ENCODE data around the gene KAT6B. TPM values are rescaled to one million over a fixed set of nuclear protein-coding genes. Genes with fewer than 3 reads are reported as not detected.

KAT6B gene
- total RNA-seq, 1 donor from 2014 or later: 56.2 TPM

DNA sequence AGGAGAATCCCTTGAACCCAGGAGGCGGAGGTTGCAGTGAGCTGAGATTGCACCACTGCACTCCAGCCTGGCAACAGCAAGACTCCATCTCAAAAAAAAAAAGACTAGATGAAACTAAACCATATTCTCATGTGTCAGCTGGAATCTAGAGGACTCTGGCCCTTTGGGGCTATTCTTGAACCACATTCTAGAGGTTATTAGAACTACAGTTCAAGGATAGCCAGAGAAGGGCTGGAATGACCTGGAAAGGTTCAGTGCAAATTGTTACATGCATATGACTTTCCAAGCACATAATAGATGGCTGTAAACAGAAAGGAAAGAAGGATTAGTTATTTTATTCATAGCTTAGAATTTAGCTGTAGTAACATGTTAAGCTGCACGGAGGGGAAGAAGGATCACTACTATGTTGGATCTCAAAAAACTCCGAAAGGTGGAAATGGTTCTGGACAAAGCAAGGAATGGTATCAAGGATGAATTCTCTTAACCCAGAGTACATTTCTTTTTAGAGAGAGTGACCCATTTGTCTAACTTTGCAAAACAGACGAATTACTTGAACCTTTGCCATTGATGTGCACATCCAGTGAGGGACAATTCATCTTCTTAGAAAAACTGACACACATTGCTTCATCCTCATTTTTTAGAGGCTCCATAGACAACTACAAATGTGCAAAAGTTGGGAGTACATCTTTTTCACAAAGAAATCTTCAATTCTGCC lies 161.1 kb downstream of the KAT6B start:
- DNase-seq (ENCODE audit: low spot score): no peak

DNA sequence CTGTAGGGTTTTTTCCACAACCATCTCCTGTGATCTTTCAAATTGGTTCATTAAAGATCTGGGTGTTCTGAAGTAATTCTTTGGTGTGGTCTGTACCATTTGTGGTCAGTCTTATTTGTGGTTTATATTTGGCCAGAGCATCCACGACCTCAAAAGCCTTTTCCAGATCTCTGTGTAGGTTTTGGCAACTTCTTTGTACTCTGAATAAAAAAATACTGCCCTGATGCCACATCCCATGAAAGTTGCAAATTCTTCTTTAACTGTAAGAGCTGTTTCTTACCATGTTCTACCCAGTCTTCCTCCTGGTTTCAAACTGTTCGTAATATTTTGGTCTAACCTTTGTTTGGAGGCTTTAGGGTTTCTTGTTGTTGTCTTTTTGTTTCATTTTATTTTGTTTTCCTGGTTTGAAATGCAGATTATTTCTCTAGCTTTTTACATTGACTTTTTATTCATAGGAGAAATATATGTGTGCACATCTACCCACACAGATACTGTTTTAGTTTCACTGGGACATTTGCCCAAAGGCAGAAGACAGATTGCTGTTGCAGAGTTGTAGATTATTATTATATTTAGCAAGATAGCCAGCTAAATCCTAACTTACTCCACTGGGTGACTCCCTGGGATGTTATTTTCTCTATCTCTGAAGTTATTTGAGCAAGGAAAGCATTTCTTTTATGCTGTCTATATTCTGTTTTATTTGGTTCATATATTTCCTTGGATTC lies 161.8 kb downstream of the KAT6B start:
- no peak for DNase-seq (ENCODE audit: low spot score)

DNA sequence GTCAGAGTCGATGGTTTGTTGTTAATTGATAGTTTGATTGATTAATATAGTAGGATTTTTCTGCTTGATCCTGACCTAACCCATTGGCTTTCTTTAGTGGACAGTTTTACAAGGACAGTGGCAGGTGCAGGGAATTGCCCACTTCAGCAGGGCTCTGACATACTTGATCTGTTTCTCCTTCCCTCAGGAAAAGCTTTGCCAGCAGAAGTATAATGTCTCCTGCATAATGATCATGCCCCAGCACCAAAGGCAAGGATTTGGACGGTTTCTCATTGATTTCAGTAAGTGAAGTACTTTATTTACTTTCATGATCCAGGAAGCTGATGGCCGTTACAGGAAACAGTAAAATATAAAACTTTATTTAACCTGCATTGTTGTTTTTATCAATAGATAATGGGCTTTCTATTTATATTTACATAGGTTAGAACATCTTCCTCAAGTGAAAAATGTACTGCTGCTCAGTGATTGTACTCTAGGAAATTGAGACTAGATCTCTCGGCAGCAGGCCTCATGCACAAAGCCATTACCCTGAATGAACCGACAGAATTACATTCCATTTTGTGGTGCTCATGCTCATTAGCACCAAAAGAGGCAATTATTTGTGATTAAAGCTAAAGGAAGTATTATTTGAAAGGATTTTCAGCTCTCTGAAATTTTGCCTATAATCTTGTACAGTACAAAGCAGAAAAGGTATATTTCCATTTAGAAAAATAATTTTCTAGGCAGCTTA lies 162.6 kb downstream of the KAT6B start:
- no peak for DNase-seq (ENCODE audit: low spot score)

DNA sequence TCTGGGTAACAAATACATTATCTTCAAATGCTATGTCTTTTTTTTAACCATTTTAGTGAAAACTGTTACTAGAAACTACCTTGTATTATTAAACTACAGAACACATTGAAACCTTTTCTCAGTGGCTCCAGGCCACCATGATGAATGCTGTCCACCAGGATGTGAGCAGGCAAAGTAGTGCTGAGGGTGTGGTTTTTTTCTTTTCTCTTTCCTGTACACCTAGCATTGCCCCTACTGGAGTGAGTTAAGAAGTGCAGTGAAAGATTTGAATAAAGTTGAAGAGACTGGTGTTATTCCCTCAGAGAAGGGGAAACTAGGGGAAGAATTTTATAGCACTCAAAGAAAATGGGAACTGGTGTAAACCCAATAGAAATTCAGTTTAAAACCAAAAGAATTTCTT lies 165.0 kb downstream of the KAT6B start:
- DNase-seq (ENCODE audit: low spot score): no peak

DNA sequence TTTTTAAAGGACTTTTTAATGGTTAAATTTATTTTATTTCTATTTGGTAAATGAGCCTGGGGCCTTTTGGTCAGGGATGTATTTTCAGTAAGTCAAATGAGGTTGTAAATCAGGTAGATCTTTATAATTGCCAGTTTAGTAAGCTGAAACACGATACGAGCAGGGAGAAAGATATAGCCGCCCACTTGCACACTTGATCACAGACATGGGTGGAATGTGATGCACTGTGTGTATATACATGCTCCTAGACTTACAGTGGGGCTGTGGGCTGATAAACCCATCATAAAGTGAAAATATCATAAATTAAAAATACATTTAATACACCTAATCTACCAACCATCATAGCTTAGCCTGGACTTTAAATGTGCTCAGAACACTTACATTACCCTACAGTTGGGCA lies 165.7 kb downstream of the KAT6B start:
- DNase-seq (ENCODE audit: low spot score): no peak

DNA sequence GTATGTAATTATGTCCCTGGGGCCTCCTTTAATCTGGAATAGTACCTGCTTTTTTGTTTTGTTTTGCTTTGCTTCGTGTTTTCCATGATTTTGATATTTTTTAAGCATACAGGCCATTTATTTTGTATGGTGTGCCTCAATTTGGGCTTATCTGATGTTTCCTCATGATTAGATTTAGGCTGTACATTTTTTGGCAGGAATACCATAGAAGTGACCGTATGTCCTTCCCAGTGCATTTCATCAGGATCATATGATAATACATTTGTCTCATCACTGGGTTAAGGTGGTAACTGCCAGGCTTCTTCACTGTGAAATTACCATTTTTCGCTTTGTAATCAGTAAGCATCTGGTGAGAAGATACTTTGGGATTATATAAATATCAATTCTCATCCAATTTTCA lies 167.2 kb downstream of the KAT6B start:
- DNase-seq (ENCODE audit: low spot score): no peak

DNA sequence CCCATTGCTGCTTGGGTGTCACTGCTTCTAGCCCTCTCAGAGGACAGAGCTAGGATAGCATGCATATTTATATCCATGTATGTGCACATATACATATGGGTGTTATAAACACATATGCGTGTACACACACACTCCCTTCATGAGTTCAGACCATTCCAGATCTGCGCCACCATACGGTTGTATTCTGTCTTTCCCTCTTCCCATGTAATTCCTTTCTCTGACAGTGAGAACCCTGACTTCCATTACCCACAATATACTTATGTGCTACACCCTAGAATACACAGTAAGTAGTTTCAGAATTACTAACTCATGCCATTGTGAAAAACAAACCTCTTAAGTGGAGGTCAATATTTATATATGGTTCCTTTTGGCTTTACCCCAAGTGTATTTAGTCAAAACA lies 168.5 kb downstream of the KAT6B start:
- DNase-seq (ENCODE audit: low spot score): no peak

DNA sequence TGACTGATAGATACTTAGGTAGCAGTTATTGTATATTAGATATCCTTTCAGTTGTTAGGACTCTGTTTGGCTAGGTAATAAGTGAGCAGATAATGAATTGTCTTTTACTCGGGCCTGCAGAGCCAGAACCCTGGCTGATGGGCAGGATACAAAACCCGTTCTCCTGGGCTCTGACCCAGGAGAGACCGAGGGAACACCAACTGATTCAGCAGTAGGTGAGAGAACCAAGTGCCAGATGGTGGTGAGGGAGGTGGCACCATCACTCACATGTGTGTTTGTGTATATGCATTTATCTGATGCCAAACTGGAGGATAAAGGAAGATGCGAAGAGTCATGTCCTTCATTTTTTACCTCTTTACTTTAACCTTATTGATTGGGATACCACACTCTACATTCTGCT lies 169.4 kb downstream of the KAT6B start:
- no peak for DNase-seq (ENCODE audit: low spot score)

DNA sequence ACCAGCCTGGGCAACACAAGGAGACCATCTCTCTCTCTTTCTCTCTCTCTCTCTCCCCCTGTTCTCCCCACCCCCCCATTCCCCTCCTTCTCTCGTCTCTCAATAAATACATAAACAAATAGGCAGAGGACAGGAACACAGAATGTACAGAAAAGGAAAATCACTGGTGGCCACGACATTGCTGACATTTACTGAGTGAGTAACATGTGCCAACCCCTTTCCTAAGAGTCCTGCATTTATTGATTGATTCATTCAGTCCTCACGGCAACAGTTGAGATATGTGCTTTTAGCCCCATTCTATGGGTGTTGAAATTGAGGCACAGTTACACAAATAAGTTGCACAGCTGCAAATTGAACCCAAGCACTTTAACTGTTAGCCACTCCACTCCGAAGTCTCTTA lies 170.8 kb downstream of the KAT6B start:
- no peak for DNase-seq (ENCODE audit: low spot score)

DNA sequence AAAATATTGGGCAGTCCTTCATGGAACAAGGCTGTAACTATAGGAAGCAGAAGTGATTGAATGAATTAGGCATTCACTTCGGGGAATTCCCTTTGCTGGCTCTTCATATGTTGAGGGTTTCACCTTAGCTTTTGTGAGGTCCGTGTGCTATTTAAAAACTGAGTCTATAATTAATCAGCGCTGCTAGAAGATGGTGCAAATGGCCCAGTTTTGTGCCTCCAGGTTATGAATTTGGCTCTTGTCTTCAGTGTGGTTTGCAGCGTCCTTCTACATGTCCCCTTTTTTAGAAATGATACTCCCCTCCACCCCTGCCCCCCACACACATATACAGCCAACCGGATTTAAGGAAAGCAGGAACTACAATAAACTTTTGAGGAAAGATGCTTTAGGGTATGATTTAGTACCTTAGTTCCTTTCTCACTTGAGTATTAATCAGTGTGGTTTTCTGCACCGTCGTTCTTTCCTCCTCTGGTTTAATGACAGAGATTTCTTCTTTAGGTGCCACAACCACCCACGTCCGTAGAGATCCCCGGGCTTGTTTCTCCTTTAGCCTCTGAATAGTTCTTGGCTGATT lies 174.4 kb downstream of the KAT6B start:
- DNase-seq (ENCODE audit: low spot score): no peak

DNA sequence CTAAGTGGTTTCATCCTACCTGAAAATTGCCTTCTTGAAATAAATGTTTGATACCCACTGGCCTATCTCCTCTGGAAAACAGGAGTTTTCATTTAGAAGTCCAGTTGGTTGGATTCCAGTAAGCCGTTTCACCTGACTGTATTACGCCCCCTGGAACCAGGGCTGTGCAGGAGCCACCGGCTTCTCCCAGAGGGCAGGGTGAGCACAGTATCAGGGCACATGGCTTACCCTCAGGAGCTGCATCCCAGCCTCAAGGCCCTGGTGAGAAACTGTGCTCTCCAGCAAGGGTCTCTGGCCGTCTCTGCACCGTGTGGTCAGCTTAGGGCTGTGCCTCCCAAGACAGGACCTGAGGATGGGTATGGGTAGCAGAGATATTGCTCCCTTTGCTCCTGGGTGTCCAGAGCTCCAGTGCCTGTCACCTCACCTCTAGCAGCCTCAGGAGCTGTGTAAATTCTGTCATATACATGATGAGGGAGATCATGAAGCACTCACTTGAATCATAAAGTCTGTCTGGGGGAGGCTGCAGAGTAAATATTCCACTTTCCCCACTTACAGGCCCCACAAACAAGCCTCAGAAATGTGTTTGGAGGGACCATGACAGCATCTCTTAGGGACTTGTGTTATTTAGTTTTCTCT lies 175.4 kb downstream of the KAT6B start:
- DNase-seq (ENCODE audit: low spot score): no peak

DNA sequence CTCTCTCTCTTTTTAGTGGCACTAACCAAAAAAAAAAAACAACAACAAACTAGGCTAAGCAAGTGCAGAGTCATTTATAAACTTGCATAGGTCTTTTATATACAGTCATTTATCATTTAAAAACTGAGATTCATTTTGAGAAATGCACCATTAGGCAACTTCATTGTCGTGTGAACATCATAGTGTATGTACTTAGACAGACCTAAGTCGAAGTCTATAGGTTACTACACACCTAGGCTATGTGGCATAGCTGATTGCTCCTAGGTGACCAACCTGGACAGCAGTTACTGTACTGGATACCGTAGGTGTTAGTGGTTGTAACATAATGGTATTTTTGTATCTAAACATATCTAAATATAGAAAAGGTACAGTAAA lies 175.9 kb downstream of the KAT6B start:
- no peak for DNase-seq (ENCODE audit: low spot score)

DNA sequence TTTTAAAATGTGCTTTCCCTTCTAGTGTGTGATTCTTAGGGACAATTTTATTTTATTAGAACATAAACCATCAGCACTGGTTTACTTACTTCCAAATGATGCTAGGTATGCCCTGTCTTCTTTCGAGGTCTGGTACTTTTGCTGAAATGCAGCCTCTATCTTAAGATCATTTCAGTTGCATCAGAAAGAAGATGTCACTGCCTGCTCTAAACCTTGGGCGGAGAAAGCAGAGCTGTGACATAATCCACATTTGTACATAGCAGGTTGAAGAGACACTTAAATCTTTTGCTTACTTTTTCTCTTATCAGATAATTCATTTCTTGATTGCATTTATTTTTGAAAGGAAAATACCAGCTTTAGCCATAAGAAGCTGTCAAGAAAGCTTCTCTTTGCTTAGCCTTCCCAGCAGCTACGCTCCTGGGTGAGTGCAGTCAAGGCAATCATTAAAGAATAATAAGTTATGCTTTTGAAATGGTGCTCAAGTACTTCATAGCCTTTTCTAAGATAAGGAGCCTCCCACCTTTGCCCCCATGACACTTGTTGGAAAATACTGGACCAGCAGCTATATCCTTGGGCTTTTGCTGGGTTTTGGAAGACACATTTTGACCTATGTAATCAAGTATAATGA lies 176.7 kb downstream of the KAT6B start:
- no peak for DNase-seq (ENCODE audit: low spot score)

DNA sequence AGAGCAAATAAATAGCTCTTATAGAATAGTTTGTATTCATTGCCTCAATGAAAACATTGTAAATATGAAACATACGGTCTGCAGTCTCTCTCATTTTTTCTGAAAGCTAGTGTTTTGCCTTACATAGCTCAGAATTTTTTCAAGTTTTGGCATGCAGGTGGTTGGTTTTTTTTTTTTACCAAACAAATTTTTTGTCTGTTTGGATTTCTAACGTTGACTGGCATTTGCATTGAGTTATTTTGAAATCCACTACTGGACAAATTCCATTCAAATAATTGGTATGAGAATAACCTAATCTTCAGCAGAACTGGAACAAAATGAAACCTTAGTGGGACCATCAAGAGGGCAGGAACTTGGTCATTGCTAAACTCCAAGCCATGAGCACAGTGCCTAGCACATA lies 177.5 kb downstream of the KAT6B start:
- no peak for DNase-seq (ENCODE audit: low spot score)

DNA sequence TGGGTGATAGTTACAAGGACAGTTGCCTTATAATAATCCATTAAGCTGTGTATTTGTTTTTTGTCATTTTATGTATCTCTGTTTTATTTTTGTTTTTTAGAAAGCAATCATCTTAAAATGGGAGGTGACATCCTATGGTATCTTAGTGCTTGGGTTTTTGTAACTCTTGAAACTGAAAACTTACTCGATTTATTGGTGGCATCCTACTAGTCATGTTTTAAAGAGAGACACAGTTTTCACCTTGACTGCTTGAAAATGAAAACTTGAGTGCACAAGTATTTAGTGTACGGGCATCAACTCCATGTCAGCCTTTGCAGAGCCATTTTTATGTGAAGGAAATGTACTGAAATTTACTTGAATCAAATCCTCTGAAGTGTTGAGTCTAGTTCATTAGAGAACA lies 181.2 kb downstream of the KAT6B start:
- no peak for DNase-seq (ENCODE audit: low spot score)

DNA sequence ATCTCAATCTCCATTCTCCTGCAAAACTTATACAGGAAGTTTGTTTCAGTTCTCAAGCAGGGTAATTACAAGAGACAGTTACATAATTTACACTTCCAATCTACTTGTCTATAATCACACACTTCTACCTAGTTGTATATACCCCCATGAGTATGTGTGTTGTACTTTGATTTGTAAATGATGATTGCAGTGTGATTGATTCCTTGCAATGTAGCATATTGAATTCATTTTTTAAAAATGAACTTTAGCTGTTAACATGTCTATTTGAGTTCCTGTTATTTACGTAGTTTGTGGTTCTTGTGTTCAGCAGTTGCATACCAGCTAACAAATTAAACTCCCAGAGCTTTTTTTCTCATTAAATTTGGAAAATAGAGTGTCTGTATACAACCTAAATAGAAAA lies 182.6 kb downstream of the KAT6B start:
- DNase-seq (ENCODE audit: low spot score): no peak

DNA sequence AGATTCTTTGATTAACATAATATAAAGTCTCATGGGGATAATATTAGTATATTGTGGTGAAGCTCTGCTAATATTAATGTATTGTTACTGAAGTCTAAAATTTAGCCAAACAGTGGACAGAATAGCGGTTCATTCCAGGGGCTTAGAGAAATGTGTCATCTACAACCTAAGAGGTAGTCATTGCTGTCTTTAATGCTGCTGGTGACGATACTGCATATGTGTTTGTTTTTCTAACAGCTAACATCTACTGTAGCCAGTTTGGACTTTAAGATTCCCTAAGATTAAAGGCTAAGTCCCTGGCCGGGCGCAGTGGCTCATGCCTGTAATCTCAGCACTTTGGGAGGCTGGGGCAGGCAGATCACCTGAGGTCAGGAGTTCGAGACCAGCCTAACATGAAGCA lies 183.0 kb downstream of the KAT6B start:
- no peak for DNase-seq (ENCODE audit: low spot score)

DNA sequence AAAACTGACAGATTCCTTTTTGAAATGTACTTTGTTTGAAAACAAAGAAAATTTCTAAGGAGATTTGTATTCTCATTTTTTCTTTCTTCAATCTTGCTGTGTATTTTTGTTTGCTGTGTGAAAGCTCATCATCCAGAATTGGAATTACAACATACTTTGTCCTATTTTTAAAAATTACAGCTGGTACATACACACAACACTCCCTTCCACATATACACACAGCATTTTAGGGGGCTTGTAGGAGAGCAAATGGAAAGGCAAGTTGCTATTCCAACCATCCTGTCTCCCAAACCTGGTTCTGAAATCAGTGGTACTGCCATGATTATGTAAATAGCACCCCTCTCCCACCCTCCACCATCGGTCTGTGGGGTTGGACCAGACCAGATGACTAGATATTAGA lies 184.0 kb downstream of the KAT6B start:
- no peak for DNase-seq (ENCODE audit: low spot score)

DNA sequence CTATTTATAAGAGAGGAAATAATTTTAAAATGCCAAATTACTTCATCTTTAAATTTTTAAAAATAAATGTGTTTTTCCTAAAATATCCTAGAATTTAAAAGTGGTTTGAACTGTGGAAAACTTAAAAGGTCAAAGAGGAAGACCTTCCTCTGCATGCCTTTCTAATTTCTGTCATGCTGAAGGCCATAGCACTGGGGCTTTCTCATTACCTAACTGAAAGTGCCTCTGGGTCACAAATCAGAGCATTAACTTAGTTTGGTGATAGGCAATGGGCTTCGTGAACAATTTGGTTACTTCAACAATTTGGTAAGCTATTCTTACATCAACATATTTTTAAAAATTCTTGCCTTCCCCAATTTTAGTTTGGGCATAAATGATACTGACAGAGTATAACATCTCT lies 184.8 kb downstream of the KAT6B start:
- DNase-seq (ENCODE audit: low spot score): no peak

DNA sequence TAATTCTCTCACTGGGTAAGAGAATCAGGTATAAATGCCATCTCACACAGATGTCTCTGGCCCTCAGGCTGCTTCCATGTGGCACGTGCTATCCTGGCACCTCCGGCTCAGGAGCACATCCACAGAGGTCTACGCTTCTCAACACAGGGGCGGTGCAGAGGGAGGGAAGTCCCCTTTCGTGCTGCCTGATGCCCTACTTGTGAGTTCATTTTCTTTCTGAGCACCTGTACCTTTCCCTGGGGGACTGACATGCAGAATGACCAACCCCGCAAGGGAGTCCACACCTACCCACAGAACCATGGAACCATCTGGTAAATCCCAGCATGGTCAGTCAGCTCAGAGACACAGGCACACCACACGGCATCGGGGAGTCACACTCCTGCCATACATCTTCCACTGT lies 186.1 kb downstream of the KAT6B start:
- DNase-seq (ENCODE audit: low spot score): no peak

DNA sequence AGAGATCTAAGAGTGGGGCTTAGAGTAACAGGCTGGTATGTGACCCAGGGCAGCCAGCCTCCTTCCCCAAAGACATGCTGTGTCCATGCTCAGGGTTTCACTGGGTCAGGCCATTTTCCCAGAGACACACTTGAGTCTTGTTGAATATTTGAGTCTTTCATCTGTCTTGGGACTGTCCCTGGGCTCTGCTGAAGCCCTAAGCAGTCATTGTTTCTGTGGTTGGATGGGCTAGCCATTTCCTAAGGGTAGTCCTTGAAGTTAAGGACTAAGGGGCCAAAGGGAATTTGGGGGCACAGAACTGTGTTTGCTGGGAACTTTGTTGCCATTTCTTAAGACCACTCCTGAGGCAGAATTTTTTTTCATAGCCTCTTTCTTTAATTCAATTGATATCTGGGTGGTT lies 186.6 kb downstream of the KAT6B start:
- DNase-seq (ENCODE audit: low spot score): no peak

DNA sequence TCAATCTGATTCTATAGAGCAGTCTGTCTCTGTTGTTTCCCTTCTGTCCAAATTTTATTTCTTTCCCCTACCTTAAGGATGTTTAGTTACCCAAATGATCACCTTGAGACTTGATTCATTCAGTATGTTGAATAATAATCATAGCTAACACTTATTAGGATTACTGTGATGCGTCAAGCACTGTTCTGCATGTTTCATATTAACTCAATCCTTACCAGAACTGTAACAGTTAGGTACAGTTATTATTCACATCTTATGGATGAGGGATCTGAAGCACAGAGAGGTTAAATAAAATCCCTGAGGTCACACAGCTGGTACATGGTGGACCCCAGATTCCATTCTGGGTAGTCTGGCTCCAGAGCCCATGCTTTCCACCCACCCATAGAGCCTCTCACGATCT lies 187.1 kb downstream of the KAT6B start:
- DNase-seq (ENCODE audit: low spot score): no peak

Measured in ureter (tissue), 1 donor.